Measurements from ENCODE around the gene FGF3.

The FGF3 gene

GRCh38 chr11:69804769-69805508, 14.3 kb downstream of the FGF3 start:
- DNase-seq (ENCODE audit: low read depth), result no peak
- TF ChIP-seq, protein P1, sequence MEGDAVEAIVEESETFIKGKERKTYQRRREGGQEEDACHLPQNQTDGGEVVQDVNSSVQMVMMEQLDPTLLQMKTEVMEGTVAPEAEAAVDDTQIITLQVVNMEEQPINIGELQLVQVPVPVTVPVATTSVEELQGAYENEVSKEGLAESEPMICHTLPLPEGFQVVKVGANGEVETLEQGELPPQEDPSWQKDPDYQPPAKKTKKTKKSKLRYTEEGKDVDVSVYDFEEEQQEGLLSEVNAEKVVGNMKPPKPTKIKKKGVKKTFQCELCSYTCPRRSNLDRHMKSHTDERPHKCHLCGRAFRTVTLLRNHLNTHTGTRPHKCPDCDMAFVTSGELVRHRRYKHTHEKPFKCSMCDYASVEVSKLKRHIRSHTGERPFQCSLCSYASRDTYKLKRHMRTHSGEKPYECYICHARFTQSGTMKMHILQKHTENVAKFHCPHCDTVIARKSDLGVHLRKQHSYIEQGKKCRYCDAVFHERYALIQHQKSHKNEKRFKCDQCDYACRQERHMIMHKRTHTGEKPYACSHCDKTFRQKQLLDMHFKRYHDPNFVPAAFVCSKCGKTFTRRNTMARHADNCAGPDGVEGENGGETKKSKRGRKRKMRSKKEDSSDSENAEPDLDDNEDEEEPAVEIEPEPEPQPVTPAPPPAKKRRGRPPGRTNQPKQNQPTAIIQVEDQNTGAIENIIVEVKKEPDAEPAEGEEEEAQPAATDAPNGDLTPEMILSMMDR (IDR thresholded peaks at IDR 0.05; ENCODE audit: control insufficient read depth, extremely low read depth, insufficient read depth), result no peak
- no peak overlapping the region for H3K4me3 ChIP-seq (ENCODE audit: low read depth, low read length)

DNA sequence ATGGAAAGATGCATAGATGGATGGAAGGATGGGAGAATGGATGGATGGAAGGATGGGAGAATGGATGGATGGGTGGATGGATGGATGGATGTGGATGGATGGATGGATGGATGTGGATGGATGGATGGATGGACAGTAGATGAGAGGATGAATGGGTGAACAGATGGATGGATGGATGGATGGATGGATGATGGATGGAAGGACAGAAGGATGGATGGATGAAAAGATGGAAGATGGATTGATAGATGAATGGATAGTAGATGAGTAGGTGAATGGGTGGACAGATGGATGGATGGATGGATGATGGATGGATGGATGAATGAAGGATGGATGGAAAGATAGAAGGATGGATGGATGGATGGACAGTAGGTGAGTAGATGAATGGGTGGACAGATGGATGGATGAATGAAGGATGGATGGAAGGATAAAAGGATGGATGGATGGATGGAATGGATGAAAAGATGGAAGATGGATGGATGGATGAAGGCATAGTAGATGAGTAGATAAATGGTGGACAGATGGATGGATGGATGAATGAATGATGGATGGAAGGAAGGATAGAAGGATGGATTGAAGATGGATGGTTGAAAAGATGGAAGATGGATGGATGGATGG, 15.5 kb downstream of the FGF3 start:
- DNase-seq (ENCODE audit: low read depth), result no peak
- no peak overlapping the region for H3K4me3 ChIP-seq (ENCODE audit: low read depth, low read length)
- TF ChIP-seq, protein P1 (IDR thresholded peaks at IDR 0.05; ENCODE audit: control insufficient read depth, extremely low read depth, insufficient read depth), result no peak

DNA sequence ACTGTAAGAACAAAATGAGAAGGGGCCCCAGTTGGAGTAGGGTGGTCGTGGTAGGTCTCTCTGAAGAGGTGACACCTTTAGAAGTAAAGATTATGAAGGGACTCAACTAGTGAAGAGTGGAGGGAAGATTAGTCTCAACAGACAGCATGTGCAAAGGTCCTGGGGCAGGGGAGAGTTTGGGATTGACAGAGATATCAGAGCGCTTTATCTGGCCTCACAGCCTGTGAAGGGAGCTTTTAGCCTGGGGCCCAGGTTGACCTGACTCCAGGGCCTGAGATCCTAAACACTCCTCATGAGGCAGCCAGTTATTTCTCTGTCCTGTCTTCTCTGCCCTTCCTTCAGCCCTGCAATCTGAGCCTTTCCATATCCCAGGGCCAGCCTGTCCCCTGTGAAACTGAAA, 16.2 kb downstream of the FGF3 start:
- TF ChIP-seq, protein P1 (IDR thresholded peaks at IDR 0.05; ENCODE audit: control insufficient read depth, extremely low read depth, insufficient read depth), result no peak
- H3K4me3 ChIP-seq (ENCODE audit: low read depth, low read length), result no peak overlapping the region
- DNase-seq (ENCODE audit: low read depth), result no peak

- TF ChIP-seq, protein P1 (IDR thresholded peaks at IDR 0.05; ENCODE audit: control insufficient read depth, extremely low read depth, insufficient read depth), result no peak
- no peak for DNase-seq (ENCODE audit: low read depth)
- no peak overlapping the region for H3K4me3 ChIP-seq (ENCODE audit: low read depth, low read length)
Observed at GRCh38 chr11:69802590-69802989, 16.6 kb downstream of the FGF3 start.

DNA sequence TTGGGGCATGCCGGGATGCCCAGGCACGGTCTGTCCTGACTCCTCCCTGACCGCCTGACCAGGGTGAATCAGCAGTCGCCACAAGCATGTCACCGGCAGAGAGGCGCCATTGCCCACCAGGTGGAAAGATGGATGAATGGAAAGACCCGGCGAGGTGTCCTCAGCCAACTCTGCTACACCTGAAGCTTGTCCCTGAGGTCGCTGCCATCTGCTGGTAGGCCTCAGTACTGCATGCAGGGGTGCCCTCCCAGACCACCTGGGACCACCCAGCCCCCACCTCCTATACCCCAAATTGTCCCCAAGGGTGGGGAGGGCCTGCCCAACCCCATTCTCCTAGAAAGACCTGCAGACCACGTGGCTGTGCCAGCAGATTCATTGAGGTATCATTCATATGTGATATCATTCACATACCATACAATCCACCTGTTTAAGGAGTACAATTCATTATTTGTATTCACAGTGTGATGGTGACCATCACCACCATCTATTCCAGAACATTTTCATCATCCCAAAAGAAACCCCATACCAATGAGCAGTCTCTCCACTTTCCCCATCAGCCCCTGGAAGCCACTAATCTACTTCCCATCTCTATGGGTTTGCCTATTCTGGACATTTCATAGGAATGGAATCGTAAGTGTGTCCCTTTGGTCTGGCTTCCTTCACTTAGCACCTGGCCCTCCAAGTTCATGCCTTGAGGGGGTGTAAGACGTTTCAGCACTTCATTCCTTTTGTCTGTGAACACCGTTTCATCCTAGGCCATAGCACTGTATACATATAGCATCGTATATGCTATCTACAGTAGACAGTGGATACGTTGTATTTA, 17.5 kb downstream of the FGF3 start:
- TF ChIP-seq, protein P1 (IDR thresholded peaks at IDR 0.05; ENCODE audit: control insufficient read depth, extremely low read depth, insufficient read depth), result peak; percentile 54
- no peak overlapping the region for H3K4me3 ChIP-seq (ENCODE audit: low read depth, low read length)
- DNase-seq (ENCODE audit: low read depth), result no peak

DNA sequence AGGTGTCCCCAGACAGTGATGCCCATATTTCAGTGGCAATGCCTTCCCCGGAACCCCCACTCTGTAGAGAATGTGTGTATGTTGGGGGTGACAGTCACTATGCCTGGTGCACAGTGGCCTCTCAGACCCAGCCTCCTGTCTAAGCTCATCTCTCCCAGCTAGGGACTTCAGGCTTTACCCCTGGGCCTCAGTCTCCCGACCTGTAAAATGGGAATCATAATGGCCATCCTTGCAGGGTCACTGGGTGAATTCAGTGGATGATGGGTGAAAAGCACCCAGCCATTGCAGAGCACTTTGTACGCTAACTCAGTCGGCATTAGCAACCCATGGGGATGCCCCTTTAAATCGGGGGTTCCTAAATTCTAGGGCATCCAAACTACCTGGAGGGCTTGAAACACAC, 18.9 kb downstream of the FGF3 start:
- H3K4me3 ChIP-seq (ENCODE audit: low read depth, low read length), result no peak overlapping the region
- TF ChIP-seq, protein P1 (IDR thresholded peaks at IDR 0.05; ENCODE audit: control insufficient read depth, extremely low read depth, insufficient read depth), result no peak
- no peak for DNase-seq (ENCODE audit: low read depth)
